HCT116 (cell line): Measurements from ENCODE around the gene ANKRD2. TPM values are rescaled to one million over a fixed set of nuclear protein-coding genes. Genes with fewer than 3 reads are reported as not detected.

Source experiments
- ATAC-seq: fragments of 200-7000 bp; cut with Tn5 transposase; 2 replicates; pipeline ENCODE4 v1.9.1; 2020; ENCODE audit warnings: mild to moderate bottlenecking, moderate library complexity
- BruUV-seq: library from RNA; stranded (reverse); fragments of 400-500 nt; replicated peaks from 2 replicates; lab custom pipeline; 2021; lab: Mats Ljungman, UMichigan
- CTCF ChIA-PET: fragments of 300-600 bp; sonication (Branson Sonifier 250); formaldehyde crosslinking; loops from one replicate; lab custom pipeline; 2021; ENCODE audit warnings: antibody characterized with exemption; lab: Charles Lee
- POLR2A ChIA-PET: fragments of 300-600, 350-600 bp; sonication (Branson Sonifier 250); formaldehyde crosslinking; loops from one replicate; lab custom pipeline; 2021; ENCODE audit warnings: antibody characterized with exemption; lab: Charles Lee
- RAD21 ChIA-PET, 2 experiments: fragments of 300-600 bp; sonication (Branson Sonifier 250); formaldehyde crosslinking; loops; one replicate each; lab custom pipeline; 2023; ENCODE audit warnings: low total read pairs in 2 of 2; ENCODE audit not compliant: uncharacterized antibody in 2 of 2, unreplicated experiment in 2 of 2, low non-redundant PET in 1 of 2; lab: Charles Lee
- DNase-seq: peaks from one replicate; pipeline ENCODE4 v3.0.0-alpha.2; 2010; ENCODE audit warnings: low read depth, low spot score
- H2AFZ ChIP-seq: fragments of 200-600 bp; shearing (Covaris generic), sonication (generic); 2 replicates; pipeline ENCODE4 v1.6.1; 2017; ENCODE audit warnings: low read depth, mixed run types, mixed read lengths, antibody characterized with exemption, low read length; ENCODE audit not compliant: poor library complexity, severe bottlenecking
- H3K27ac ChIP-seq: 2 replicates; pipeline ENCODE4 v1.5.1; 2012; ENCODE audit warnings: low read depth, low read length
- H3K27me3 ChIP-seq: fragments of 200-600 bp; sonication (generic); 2 replicates; pipeline ENCODE4 v1.6.1; 2016; ENCODE audit warnings: mixed run types, low read length, mixed read lengths; ENCODE audit not compliant: insufficient read depth
- H3K36me3 ChIP-seq, 2 experiments: fragments of 200-500 bp in 1 of 2; fragments of 200-600 bp in 1 of 2; sonication (Bioruptor generic) in 1 of 2; sonication (generic) in 1 of 2; 2 replicates each; pipeline versions ENCODE4 v1.5.1 to v1.6.1; 2014 to 2016; ENCODE audit warnings: low read length in 2 of 2, inconsistent platforms in 1 of 2, mixed read lengths in 1 of 2, mixed run types in 1 of 2; ENCODE audit not compliant: insufficient read depth in 2 of 2, control insufficient read depth in 1 of 2
- H3K4me1 ChIP-seq, 2 experiments: fragments of 200-600 bp in 1 of 2; sonication (generic) in 1 of 2; 2 replicates each; pipeline versions ENCODE4 v1.5.1 to v1.6.1; 2012 to 2017; ENCODE audit warnings: low read length in 2 of 2, inconsistent platforms in 1 of 2, mild to moderate bottlenecking in 1 of 2, mixed read lengths in 1 of 2, mixed run types in 1 of 2, moderate library complexity in 1 of 2; ENCODE audit not compliant: insufficient read depth in 2 of 2, control insufficient read depth in 1 of 2
- H3K4me2 ChIP-seq: fragments of 200-600 bp; sonication (generic); 2 replicates; pipeline ENCODE4 v1.6.1; 2017; ENCODE audit warnings: mixed run types, low read length, mixed read lengths
- H3K4me3 ChIP-seq, 2 experiments: fragments of 200-600 bp in 1 of 2; sonication (generic) in 1 of 2; replicated peaks in 1 of 2; 2 replicates each; pipeline ENCODE4 v1.5.1; 2011 to 2016; ENCODE audit warnings: low read length in 2 of 2, control low read depth in 1 of 2, low read depth in 1 of 2, mild to moderate bottlenecking in 1 of 2, mixed read lengths in 1 of 2, mixed run types in 1 of 2
- H3K79me2 ChIP-seq: fragments of 200-600 bp; sonication (generic); 2 replicates; pipeline ENCODE4 v1.6.1; 2017; ENCODE audit warnings: mild to moderate bottlenecking, mixed run types, low read length, moderate library complexity, mixed read lengths; ENCODE audit not compliant: insufficient read depth
- H3K9ac ChIP-seq: fragments of 200-600 bp; sonication (generic); 2 replicates; pipeline ENCODE4 v1.6.1; 2016; ENCODE audit warnings: low read length, mixed read lengths
- H3K9me2 ChIP-seq: fragments of 200-600 bp; sonication (generic), shearing (Covaris generic); 2 replicates; pipeline ENCODE4 v1.6.1; 2017; ENCODE audit warnings: mixed run types, mild to moderate bottlenecking, moderate library complexity; ENCODE audit not compliant: insufficient read depth
- H3K9me3 ChIP-seq, 2 experiments: fragments of 200-500 bp in 1 of 2; fragments of 200-600 bp in 1 of 2; sonication (Bioruptor generic) in 1 of 2; sonication (generic) in 1 of 2; 2 replicates each; pipeline ENCODE4 v1.6.1; 2014 to 2017; ENCODE audit warnings: low read length in 2 of 2, mixed read lengths in 2 of 2, inconsistent platforms in 1 of 2, low read depth in 1 of 2, mild to moderate bottlenecking in 1 of 2, mixed run types in 1 of 2, moderate library complexity in 1 of 2; ENCODE audit not compliant: control insufficient read depth in 1 of 2, insufficient read depth in 1 of 2
- H4K20me1 ChIP-seq: fragments of 200-600 bp; sonication (generic), shearing (Covaris generic); 2 replicates; pipeline ENCODE4 v1.6.1; 2017; ENCODE audit warnings: mixed run types, mild to moderate bottlenecking, moderate library complexity; ENCODE audit not compliant: insufficient read depth
- CEBPB ChIP-seq: IDR thresholded peaks from 2 replicates; pipeline ENCODE4 v1.6.1; 2012; ENCODE audit warnings: low read depth
- EZH2 ChIP-seq: fragments of 200-600 bp; sonication (generic); IDR thresholded peaks from 2 replicates; pipeline ENCODE4 v1.6.1; 2017; ENCODE audit warnings: antibody characterized with exemption, mixed run types
- FOSL1 ChIP-seq: IDR thresholded peaks from 2 replicates; pipeline ENCODE4 v1.6.1; 2012; ENCODE audit warnings: low read depth
- REST ChIP-seq: IDR thresholded peaks from 2 replicates; pipeline ENCODE4 v1.6.1; 2012; ENCODE audit warnings: low read depth
- SIN3A ChIP-seq: IDR thresholded peaks from 2 replicates; pipeline ENCODE4 v1.6.1; 2012; ENCODE audit warnings: low read depth
- SRF ChIP-seq: IDR thresholded peaks from 2 replicates; pipeline ENCODE4 v1.6.1; 2012; ENCODE audit warnings: low read depth
- ZNF274 ChIP-seq: fragments of 200-500 bp; sonication (Bioruptor generic); IDR thresholded peaks from 2 replicates; pipeline ENCODE4 v1.6.1; 2014; ENCODE audit warnings: mild to moderate bottlenecking, low read depth, low read length, inconsistent platforms
- intact Hi-C: fragments of 100-400 bp; cut with micrococcal nuclease; formaldehyde crosslinking; loops from 2 replicates; pipeline ENCODE4 v1.10.0; 2022
- total RNA-seq: library from RNA; stranded (reverse); gene quantifications from one replicate; pipeline ENCODE4 v1.2.1, GENCODE V29; 2021; ENCODE audit not compliant: unreplicated experiment
- TF ChIP-seq, protein P1 (sequence below): IDR thresholded peaks from 2 replicates; pipeline ENCODE4 v1.6.1; 2011; ENCODE audit warnings: mild to moderate bottlenecking, low read length, moderate library complexity; ENCODE audit not compliant: insufficient replicate concordance; ENCODE audit errors: extremely low read depth
- TF ChIP-seq, protein P2 (sequence below), 3 experiments: fragments of 200-600 bp in 1 of 3; sonication (generic) in 1 of 3; IDR thresholded peaks in 2 of 3; conservative IDR thresholded peaks in 1 of 3; 2 replicates each; pipeline ENCODE4 v1.5.1; 2012 to 2017; ENCODE audit warnings: low read depth in 2 of 3, low read length in 2 of 3, antibody characterized with exemption in 1 of 3, borderline replicate concordance in 1 of 3, control low read depth in 1 of 3, mild to moderate bottlenecking in 1 of 3, mixed read lengths in 1 of 3, mixed run types in 1 of 3, moderate library complexity in 1 of 3; ENCODE audit not compliant: insufficient read depth in 1 of 3

ANKRD2 gene
- total RNA-seq, 1 experiment from 2014 or later, result 0.15 TPM

GRCh38 chr10:97551271-97551670, 21.3 kb upstream of the ANKRD2 start:
- ChIA-PET RAD21 (no interaction called here), CTCF (interaction anchor here (1.5 kb wide), 1 partner anchor 21 kb away, joined by 7 read pairs; the partner anchor contains the start of gene ANKRD2)
- Histone ChIP-seq H3K9ac (no peak overlapping the region), H3K4me1 (peaks cover 10 to 27% of the 10 kb centered on the region in 2 experiments; a peak in 3 of 4 replicates), H3K27me3 (no peaks in the 10 kb centered on the region), H2AFZ (no peak overlapping the region), H3K4me2 (no peak overlapping the region), H3K27ac (no peak overlapping the region), H4K20me1 (no peaks in the 10 kb centered on the region), H3K9me2 (no peaks in the 10 kb centered on the region), H3K4me3 (no peak overlapping the region), H3K36me3 (no peaks in the 10 kb centered on the region)
- intact Hi-C loops, result no loop called here
- BruUV-seq, result no TSS peak
- no peak for ATAC-seq
- TF ChIP-seq SRF (no peak), CEBPB (no peak), ZNF274 (no peak), SIN3A (no peak), REST (no peak), FOSL1 (no peak), EZH2 (no peak)
- TF ChIP-seq, protein P1, sequence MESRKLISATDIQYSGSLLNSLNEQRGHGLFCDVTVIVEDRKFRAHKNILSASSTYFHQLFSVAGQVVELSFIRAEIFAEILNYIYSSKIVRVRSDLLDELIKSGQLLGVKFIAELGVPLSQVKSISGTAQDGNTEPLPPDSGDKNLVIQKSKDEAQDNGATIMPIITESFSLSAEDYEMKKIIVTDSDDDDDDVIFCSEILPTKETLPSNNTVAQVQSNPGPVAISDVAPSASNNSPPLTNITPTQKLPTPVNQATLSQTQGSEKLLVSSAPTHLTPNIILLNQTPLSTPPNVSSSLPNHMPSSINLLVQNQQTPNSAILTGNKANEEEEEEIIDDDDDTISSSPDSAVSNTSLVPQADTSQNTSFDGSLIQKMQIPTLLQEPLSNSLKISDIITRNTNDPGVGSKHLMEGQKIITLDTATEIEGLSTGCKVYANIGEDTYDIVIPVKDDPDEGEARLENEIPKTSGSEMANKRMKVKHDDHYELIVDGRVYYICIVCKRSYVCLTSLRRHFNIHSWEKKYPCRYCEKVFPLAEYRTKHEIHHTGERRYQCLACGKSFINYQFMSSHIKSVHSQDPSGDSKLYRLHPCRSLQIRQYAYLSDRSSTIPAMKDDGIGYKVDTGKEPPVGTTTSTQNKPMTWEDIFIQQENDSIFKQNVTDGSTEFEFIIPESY, result no peak
- TF ChIP-seq, protein P2, sequence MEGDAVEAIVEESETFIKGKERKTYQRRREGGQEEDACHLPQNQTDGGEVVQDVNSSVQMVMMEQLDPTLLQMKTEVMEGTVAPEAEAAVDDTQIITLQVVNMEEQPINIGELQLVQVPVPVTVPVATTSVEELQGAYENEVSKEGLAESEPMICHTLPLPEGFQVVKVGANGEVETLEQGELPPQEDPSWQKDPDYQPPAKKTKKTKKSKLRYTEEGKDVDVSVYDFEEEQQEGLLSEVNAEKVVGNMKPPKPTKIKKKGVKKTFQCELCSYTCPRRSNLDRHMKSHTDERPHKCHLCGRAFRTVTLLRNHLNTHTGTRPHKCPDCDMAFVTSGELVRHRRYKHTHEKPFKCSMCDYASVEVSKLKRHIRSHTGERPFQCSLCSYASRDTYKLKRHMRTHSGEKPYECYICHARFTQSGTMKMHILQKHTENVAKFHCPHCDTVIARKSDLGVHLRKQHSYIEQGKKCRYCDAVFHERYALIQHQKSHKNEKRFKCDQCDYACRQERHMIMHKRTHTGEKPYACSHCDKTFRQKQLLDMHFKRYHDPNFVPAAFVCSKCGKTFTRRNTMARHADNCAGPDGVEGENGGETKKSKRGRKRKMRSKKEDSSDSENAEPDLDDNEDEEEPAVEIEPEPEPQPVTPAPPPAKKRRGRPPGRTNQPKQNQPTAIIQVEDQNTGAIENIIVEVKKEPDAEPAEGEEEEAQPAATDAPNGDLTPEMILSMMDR (IDR thresholded peaks at IDR 0.05 in 2 of 3, conservative IDR thresholded peaks at IDR 0.05 in 1 of 3; ENCODE audit: borderline replicate concordance in 1 of 3, insufficient read depth in 1 of 3, low read depth in 2 of 3, low read length in 2 of 3), result no peak
- TF ChIP-seq, all 23 proteins: peak for 0
- Histone ChIP-seq H3K79me2 (no peaks in the 10 kb centered on the region), H3K9me3 (no peaks in the 10 kb centered on the region)
- no peak for DNase-seq
- POLR2A ChIA-PET, result no interaction called here
